GM12891 (cell line): ENCODE data around the gene GGT1.

ENCODE experiments used
- PAX5 ChIP-seq: IDR thresholded peaks from 2 replicates; pipeline ENCODE4 v1.6.1; 2011; ENCODE audit warnings: low read length, moderate library complexity, mild to moderate bottlenecking; ENCODE audit not compliant: insufficient read depth, severe bottlenecking
- POLR2A ChIP-seq: IDR thresholded peaks from 2 replicates; pipeline ENCODE4 v1.6.1; 2011; ENCODE audit warnings: low read depth, low read length, control low read depth
- POLR2AphosphoS5 ChIP-seq: IDR thresholded peaks from 2 replicates; pipeline ENCODE4 v1.6.1; 2011; ENCODE audit warnings: low read depth, low read length, control low read depth
- SPI1 ChIP-seq: IDR thresholded peaks from 2 replicates; pipeline ENCODE4 v1.6.1; 2011; ENCODE audit warnings: low read depth, low read length, control low read depth
- TAF1 ChIP-seq: IDR thresholded peaks from 2 replicates; pipeline ENCODE4 v1.6.1; 2011; ENCODE audit warnings: low read depth, low read length, control low read depth

DNA sequence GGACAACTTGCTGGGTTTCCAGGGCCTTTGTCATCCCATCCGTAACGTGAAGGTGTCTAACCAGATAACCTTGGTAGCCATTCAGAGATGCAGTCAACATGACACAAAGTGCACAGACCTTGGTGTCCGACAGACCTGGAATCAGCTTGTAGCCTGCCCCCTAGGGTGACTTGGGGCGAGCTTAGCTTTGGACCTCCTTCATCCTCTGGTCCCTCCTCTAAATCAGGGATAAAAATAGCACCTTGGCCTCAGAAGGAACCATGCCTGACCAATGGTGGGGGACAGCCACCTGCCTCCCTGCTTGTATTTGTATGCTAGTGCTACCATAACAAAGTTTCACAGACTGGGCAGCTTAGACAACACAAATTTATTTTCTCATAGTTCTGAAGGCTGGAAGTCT lies 43.5 kb upstream of the GGT1 start:
- no peak for TF ChIP-seq POLR2A
- TF ChIP-seq POLR2AphosphoS5, result no peak
- no peak for TF ChIP-seq TAF1
- no peak for TF ChIP-seq SPI1
- no peak for TF ChIP-seq PAX5
